Left lung (tissue), 10 donors: ENCODE data around the gene EXOSC5. TPM values are rescaled to one million over a fixed set of nuclear protein-coding genes. Genes with fewer than 3 reads are reported as not detected.

Experiments used
- ATAC-seq: fragments of 200-7000 bp; cut with Tn5 transposase; one replicate; pipeline ENCODE4 v1.9.1; 2020; ENCODE audit warnings: moderate library complexity
- DNase-seq, 4 donors: peaks; one replicate each; pipeline ENCODE4 v3.0.0-alpha.2; 2013 to 2020
- H3K27ac ChIP-seq, 2 donors: fragments of 200-600 bp; sonication (generic) in 1 of 2; one replicate each; pipeline versions ENCODE4 v1.5.0 to v1.8.0; 2020 to 2021
- H3K27me3 ChIP-seq, 2 donors: fragments of 200-600 bp; sonication (generic) in 1 of 2; one replicate each; pipeline versions ENCODE4 v1.5.0 to v1.8.0; 2020 to 2021
- H3K36me3 ChIP-seq, 2 donors: fragments of 200-600 bp; sonication (generic) in 1 of 2; one replicate each; pipeline versions ENCODE4 v1.5.0 to v1.8.0; 2020 to 2021
- H3K4me1 ChIP-seq, 2 donors: fragments of 200-600 bp; one replicate each; pipeline ENCODE4 v1.8.0; 2021
- H3K4me3 ChIP-seq, 2 donors: fragments of 200-600 bp; sonication (generic) in 1 of 2; one replicate each; pipeline versions ENCODE4 v1.5.0 to v1.8.0; 2020 to 2021; ENCODE audit warnings: mild to moderate bottlenecking in 1 of 2
- H3K9me3 ChIP-seq, 2 donors: fragments of 200-600 bp; sonication (generic) in 1 of 2; one replicate each; pipeline versions ENCODE4 v1.5.0 to v1.8.0; 2020 to 2021
- intact Hi-C, 2 donors: fragments of 100-400 bp; cut with DNase I; formaldehyde crosslinking; loops; one replicate each; pipeline versions ENCODE4 v1.11.2 to v1.14.2; 2022
- polyA plus RNA-seq, 6 donors: library from polyadenylated mRNA; unstranded; fragments of 120-200 nt; gene quantifications; one replicate each; pipeline ENCODE4 v1.2.1, GENCODE V29; 2013; ENCODE audit not compliant: insufficient read length in 6 of 6
- total RNA-seq, 2 donors: library from RNA; stranded (reverse); fragmentation: NEBNext Ultra II Directional; extraction: Animal tissue kit (Norgen Biotek cat#: 25700); gene quantifications; one replicate each; pipeline ENCODE4 v1.2.1, GENCODE V29; 2021
- TF ChIP-seq, protein P1 (sequence below), 2 donors: fragments of 200-600 bp; sonication (generic) in 1 of 2; IDR thresholded peaks; one replicate each; pipeline versions ENCODE4 v1.5.0 to v1.8.0; 2021; ENCODE audit warnings: antibody characterized with exemption in 2 of 2
- donor health status: DM: no; HTN: yes; CAD: no.
- donor health status: DM: no; HTN: no; CAD: no.

EXOSC5 gene
- total and polyA plus RNA-seq, 8 donors = 10.3 to 19.5 (median 15.2) TPM

GRCh38 chr19:41364524-41365391 is 32.4 kb downstream of the EXOSC5 start:
- H3K4me3 ChIP-seq = peak overlapping the region; percentile 53 to 58
- ATAC-seq = no peak
- no peaks in the 10 kb centered on the region for H3K9me3 ChIP-seq
- peak overlapping the region; percentile 98 to 99 for H3K27ac ChIP-seq
- intact Hi-C loops = no loop called here
- H3K4me1 ChIP-seq = peaks cover 17 to 67% of the 10 kb centered on the region in 2 donors
- no peak for DNase-seq
- H3K27me3 ChIP-seq = no peaks in the 10 kb centered on the region
- TF ChIP-seq, protein P1, sequence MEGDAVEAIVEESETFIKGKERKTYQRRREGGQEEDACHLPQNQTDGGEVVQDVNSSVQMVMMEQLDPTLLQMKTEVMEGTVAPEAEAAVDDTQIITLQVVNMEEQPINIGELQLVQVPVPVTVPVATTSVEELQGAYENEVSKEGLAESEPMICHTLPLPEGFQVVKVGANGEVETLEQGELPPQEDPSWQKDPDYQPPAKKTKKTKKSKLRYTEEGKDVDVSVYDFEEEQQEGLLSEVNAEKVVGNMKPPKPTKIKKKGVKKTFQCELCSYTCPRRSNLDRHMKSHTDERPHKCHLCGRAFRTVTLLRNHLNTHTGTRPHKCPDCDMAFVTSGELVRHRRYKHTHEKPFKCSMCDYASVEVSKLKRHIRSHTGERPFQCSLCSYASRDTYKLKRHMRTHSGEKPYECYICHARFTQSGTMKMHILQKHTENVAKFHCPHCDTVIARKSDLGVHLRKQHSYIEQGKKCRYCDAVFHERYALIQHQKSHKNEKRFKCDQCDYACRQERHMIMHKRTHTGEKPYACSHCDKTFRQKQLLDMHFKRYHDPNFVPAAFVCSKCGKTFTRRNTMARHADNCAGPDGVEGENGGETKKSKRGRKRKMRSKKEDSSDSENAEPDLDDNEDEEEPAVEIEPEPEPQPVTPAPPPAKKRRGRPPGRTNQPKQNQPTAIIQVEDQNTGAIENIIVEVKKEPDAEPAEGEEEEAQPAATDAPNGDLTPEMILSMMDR (IDR thresholded peaks at IDR 0.05) = no peak
- no peaks in the 10 kb centered on the region for H3K36me3 ChIP-seq

DNA sequence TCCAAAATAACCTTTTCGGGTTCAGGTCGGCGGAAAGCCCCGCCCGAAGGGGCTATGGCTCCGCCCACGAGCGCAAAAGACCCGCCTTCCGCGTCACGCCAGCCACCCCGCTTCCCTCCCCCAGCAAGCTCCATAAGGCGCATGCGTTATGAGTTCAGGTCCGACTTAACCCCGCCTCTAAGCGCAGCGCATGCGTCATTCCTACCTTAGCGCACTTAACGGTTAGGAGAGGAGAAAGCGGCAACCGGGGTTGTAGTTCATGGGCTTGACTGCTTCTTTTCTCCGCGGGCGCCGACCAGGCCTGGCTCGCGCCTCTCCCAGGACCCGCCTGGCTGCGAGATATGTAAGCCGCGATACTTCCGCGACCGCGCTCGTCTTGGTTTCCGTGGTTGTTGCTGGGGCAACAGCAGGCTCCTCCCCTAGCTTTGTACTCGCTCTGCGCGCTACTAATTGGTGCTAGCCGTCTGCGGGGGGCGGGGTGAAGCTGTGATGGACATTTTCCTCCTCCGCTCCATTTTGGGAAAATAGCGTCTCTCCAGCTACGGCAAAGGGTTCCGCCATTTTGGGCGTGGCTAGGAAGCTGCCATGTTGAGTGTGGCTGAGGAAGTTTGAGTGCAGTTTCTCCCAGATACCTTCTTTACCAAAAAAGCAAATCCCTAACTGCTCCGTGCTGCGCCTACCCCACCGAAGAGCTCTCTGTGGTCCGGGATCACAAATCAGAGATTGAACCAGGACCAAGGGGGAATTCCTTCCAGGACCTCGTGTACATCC is 33.2 kb downstream of the EXOSC5 start, which contains the start of gene B9D2:
Gene B9D2 (minus strand): TSS at position 397 of the 771 bp plus-strand sequence. CDS start 630 bp downstream, outside the sequence.
- intact Hi-C loops = no loop called here
- no peaks in the 10 kb centered on the region for H3K36me3 ChIP-seq
- TF ChIP-seq, protein P1 (IDR thresholded peaks at IDR 0.05) = no peak
- H3K9me3 ChIP-seq = no peaks in the 10 kb centered on the region
- ATAC-seq (peak; percentile 94), DNase-seq (peak; percentile 97 to 99 (median 99))
- peak within 1 kb of the TSS; percentile 98 to 99 for H3K27ac ChIP-seq
- peaks cover 17 to 59% of the 10 kb centered on the region in 2 donors for H3K4me1 ChIP-seq
- H3K27me3 ChIP-seq = no peaks in the 10 kb centered on the region
- peak within 1 kb of the TSS; percentile 53 to 58 for H3K4me3 ChIP-seq

- TF ChIP-seq, protein P1 (IDR thresholded peaks at IDR 0.05) = no peak
- H3K4me3 ChIP-seq = peak overlapping the region; percentile 53 to 58
- peak overlapping the region; percentile 98 to 99 for H3K27ac ChIP-seq
- intact Hi-C loops = no loop called here
- peak in 1 of 4 donors; percentile 39 for DNase-seq
- no peaks in the 10 kb centered on the region for H3K27me3 ChIP-seq
- H3K4me1 ChIP-seq = peaks cover 17 to 59% of the 10 kb centered on the region in 2 donors
- H3K9me3 ChIP-seq = no peaks in the 10 kb centered on the region
- no peaks in the 10 kb centered on the region for H3K36me3 ChIP-seq
- ATAC-seq = no peak
Measured at GRCh38 chr19:41363371-41363752, 33.8 kb downstream of the EXOSC5 start.

DNA sequence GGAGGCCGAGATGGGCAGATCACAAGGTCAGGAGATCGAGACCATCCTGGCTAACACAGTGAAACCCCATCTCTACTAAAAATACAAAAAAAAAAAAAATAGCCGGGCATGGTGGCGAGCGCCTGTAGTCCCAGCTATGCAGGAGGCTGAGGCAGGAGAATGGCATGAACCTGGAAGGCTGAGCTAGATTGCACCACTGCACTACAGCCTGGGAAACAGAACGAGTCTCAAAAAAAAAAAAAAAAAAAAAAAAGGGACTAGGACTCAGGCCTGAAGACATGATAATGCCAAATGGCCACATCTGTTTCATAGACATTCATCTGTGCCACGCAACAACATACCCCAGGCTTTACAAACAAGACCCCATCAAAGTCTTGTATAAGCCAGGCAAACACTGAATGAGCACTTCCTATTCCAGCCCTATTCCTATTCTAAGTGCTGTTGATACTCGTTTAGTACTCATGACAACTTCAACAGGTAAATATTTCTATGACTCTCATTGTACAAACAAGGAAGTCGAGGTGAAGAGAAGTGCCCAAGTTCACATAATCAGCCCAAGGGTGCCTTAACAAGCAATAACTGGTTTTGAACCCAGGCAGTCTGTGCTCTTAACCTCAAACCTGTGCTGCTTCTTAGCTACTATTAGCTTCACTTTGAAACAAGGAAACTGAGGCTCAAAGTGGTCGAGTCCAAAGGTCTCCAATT is 34.9 kb downstream of the EXOSC5 start:
- no peaks in the 10 kb centered on the region for H3K27me3 ChIP-seq
- H3K4me3 ChIP-seq = no peak overlapping the region
- intact Hi-C loops = no loop called here
- no peak for DNase-seq
- peak; percentile 43 for ATAC-seq
- H3K36me3 ChIP-seq = no peaks in the 10 kb centered on the region
- peak overlapping the region; percentile 98 to 99 for H3K27ac ChIP-seq
- H3K4me1 ChIP-seq = peaks cover 12 to 58% of the 10 kb centered on the region in 2 donors
- TF ChIP-seq, protein P1 (IDR thresholded peaks at IDR 0.05) = no peak
- no peaks in the 10 kb centered on the region for H3K9me3 ChIP-seq
